Smooth muscle cell (in vitro differentiated cells): Measurements from ENCODE around the gene NPAS2. TPM values are rescaled to one million over a fixed set of nuclear protein-coding genes. Genes with fewer than 3 reads are reported as not detected.

ENCODE experiments used
- DNase-seq: peaks from one replicate; lab custom pipeline; 2025; ENCODE audit not compliant: unreplicated experiment; lab: John Stamatoyannopoulos, UW
- H2AFZ ChIP-seq: fragments of 200-600 bp; sonication (generic); 2 replicates; pipeline ENCODE4 v1.6.0; 2016; ENCODE audit warnings: antibody characterized with exemption, low read depth, mild to moderate bottlenecking
- H3F3A ChIP-seq: fragments of 200-600 bp; sonication (generic); 2 replicates; pipeline ENCODE4 v1.6.0; 2017; ENCODE audit warnings: antibody characterized with exemption, low read depth
- H3K27ac ChIP-seq: fragments of 200-600 bp; sonication (generic); 2 replicates; pipeline ENCODE4 v1.5.1; 2016; ENCODE audit warnings: low read depth, mild to moderate bottlenecking
- H3K27me3 ChIP-seq: fragments of 200-600 bp; sonication (generic); 2 replicates; pipeline ENCODE4 v1.6.1; 2016; ENCODE audit warnings: low read depth, mild to moderate bottlenecking
- H3K36me3 ChIP-seq: fragments of 200-600 bp; sonication (generic); 2 replicates; pipeline ENCODE4 v1.5.1; 2016; ENCODE audit warnings: low read depth
- H3K4me1 ChIP-seq: fragments of 200-600 bp; sonication (generic); 2 replicates; pipeline ENCODE4 v1.5.1; 2016; ENCODE audit warnings: low read depth
- H3K4me2 ChIP-seq: fragments of 200-600 bp; sonication (generic); 2 replicates; pipeline ENCODE4 v1.6.0; 2016; ENCODE audit warnings: mild to moderate bottlenecking
- H3K4me3 ChIP-seq: fragments of 200-600 bp; sonication (generic); 2 replicates; pipeline ENCODE4 v1.5.1; 2016; ENCODE audit warnings: mild to moderate bottlenecking
- H3K79me2 ChIP-seq: fragments of 200-600 bp; sonication (generic); 2 replicates; pipeline ENCODE4 v1.6.0; 2016; ENCODE audit warnings: low read depth, mild to moderate bottlenecking
- H3K9ac ChIP-seq: fragments of 200-600 bp; sonication (generic); 2 replicates; pipeline ENCODE4 v1.6.0; 2016; ENCODE audit warnings: low read depth
- H3K9me3 ChIP-seq: fragments of 200-600 bp; sonication (generic); replicated peaks from 2 replicates; pipeline ENCODE4 v1.5.1; 2016; ENCODE audit warnings: low read depth
- H4K20me1 ChIP-seq: fragments of 200-600 bp; sonication (generic); 2 replicates; pipeline ENCODE4 v1.6.0; 2016; ENCODE audit warnings: low read depth
- CTCF ChIP-seq: fragments of 200-600 bp; sonication (generic); IDR thresholded peaks from 2 replicates; pipeline ENCODE4 v1.5.1; 2017; ENCODE audit warnings: borderline replicate concordance, mild to moderate bottlenecking, antibody characterized with exemption; ENCODE audit not compliant: insufficient read depth, poor library complexity, severe bottlenecking
- WGBS: methylation state at CpG from one replicate; pipeline ENCODE4 v1.1.7; 2016; ENCODE audit warnings: low lambda C conversion rate; 5-methylcytosine and 5-hydroxymethylcytosine counted together
- polyA plus RNA-seq: library from polyadenylated mRNA; unstranded; fragments of >200 nt; fragmentation: Nextera tagmentation; extraction: Ambion mirVana; gene quantifications from 2 replicates; pipeline ENCODE4 v1.2.1, GENCODE V29; 2016
- total RNA-seq: library from RNA; depleted of rRNA; stranded (reverse); fragments of >200 nt; gene quantifications from 2 replicates; pipeline ENCODE4 v1.2.3, GENCODE V29; 2014

The NPAS2 gene
- total and polyA plus RNA-seq, 2 experiments from 2014 or later, result 20.2 to 20.7 TPM

DNA sequence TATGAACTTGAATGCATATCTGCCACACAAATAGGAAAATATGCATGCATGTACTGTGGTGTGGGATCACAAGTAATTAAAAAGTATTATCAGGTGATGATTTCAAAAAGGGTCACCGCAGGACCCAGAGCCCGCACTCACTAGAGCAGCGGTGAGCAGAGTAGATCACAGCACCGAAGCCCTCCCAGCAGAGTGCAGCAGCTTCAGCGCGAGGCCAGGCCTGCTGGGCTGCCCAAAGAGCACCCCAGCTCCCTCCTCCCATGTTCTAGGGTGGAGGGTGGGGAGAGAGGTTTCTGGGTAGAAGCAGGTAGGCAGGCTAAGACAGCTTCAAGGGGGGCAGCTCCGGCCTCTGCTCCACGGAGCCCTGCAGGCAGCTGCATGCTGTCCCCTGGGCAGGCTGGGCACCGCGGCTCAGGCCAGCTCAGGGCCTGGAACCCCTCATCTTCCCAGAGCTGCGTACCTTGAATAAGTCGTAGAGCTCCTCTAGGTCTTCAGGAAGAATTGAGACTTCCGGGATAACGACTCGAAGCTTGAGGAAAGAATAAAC lies 207.1 kb downstream of the NPAS2 start:
- no peak overlapping the region for H2AFZ ChIP-seq
- no peaks in the 10 kb centered on the region for H4K20me1 ChIP-seq
- no peaks in the 10 kb centered on the region for H3K4me1 ChIP-seq
- H3K27me3 ChIP-seq, result no peaks in the 10 kb centered on the region
- no peak overlapping the region for H3K27ac ChIP-seq
- no peaks in the 10 kb centered on the region for H3K36me3 ChIP-seq
- no peaks in the 10 kb centered on the region for H3K9me3 ChIP-seq
- DNase-seq, result no peak
- TF ChIP-seq CTCF, result no peak
- H3K4me3 ChIP-seq, result no peak overlapping the region
- no peak overlapping the region for H3K9ac ChIP-seq
- no peaks in the 10 kb centered on the region for H3K79me2 ChIP-seq
- H3K4me2 ChIP-seq, result no peak overlapping the region
- 95% methylated on average over 15 of the region's 15 CpGs for WGBS
- H3F3A ChIP-seq, result no peaks in the 10 kb centered on the region

DNA sequence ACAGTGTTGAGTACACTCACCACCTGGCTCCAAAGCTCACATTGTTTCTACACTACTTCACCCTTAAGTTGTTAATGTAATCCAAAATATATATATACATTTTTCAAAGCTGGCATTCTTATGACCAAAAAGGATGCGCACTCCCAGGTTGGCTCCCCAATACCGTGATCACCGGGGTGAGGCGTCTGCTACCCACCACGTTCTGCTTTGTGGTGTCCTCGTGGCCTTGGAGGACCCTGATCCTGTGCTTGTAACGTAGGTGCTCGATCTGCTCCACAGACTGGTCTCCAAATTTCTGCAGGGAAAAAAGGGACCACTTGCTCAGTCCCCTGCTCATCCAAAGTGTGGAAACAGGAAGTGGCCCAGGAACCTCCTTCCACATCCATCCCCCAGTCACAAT lies 207.9 kb downstream of the NPAS2 start:
- Histone ChIP-seq H3K27ac (no peak overlapping the region), H3K27me3 (no peaks in the 10 kb centered on the region), H3K79me2 (no peaks in the 10 kb centered on the region), H4K20me1 (no peaks in the 10 kb centered on the region), H3K4me3 (no peak overlapping the region), H3K4me2 (no peak overlapping the region), H3K36me3 (no peaks in the 10 kb centered on the region), H3K4me1 (no peaks in the 10 kb centered on the region), H3K9me3 (no peaks in the 10 kb centered on the region), H3K9ac (no peak overlapping the region), H3F3A (no peaks in the 10 kb centered on the region), H2AFZ (no peak overlapping the region)
- over 99% methylated on average over 8 of the region's 8 CpGs for WGBS
- no peak for DNase-seq
- TF ChIP-seq CTCF, result no peak

GRCh38 chr2:101030866-101031554 lies 211.1 kb downstream of the NPAS2 start:
- Histone ChIP-seq H3K27ac (no peak overlapping the region), H3F3A (no peaks in the 10 kb centered on the region), H3K9ac (no peak overlapping the region), H3K27me3 (no peaks in the 10 kb centered on the region), H2AFZ (no peak overlapping the region), H3K79me2 (no peaks in the 10 kb centered on the region), H3K9me3 (no peaks in the 10 kb centered on the region), H3K4me1 (no peaks in the 10 kb centered on the region), H3K4me2 (no peak overlapping the region), H3K36me3 (no peaks in the 10 kb centered on the region), H4K20me1 (no peaks in the 10 kb centered on the region), H3K4me3 (no peak overlapping the region)
- 95% methylated on average over 10 of the region's 10 CpGs for WGBS
- TF ChIP-seq CTCF, result no peak
- DNase-seq, result no peak
